Gastrocnemius medialis (tissue), 4 donors: ENCODE data around the gene ZBTB22. TPM values are rescaled to one million over a fixed set of nuclear protein-coding genes. Genes with fewer than 3 reads are reported as not detected.
"Not testable (repeated sequence)": the region's sequence is repeated elsewhere in the genome, so short reads cannot be mapped to it uniquely, and the experiment has no call there.

Experiments used
- ATAC-seq, 2 donors: fragments of 150-250 bp; one replicate each; pipeline ENCODE4 v1.9.1; 2016
- DNase-seq, 2 donors: peaks; one replicate each; pipeline ENCODE4 v3.0.0-alpha.2; 2019
- H3K27ac ChIP-seq, 4 donors: fragments of 200-600 bp; sonication (generic); 1 replicate in 1 of 4; 2 replicates in 3 of 4; pipeline ENCODE4 v1.5.1; 2016 to 2018; ENCODE audit warnings: mild to moderate bottlenecking in 2 of 4, moderate library complexity in 1 of 4
- H3K27me3 ChIP-seq, 3 donors: fragments of 200-600 bp; sonication (generic) in 2 of 3; 1 replicate in 1 of 3; 2 replicates in 2 of 3; pipeline versions ENCODE4 v1.5.1 to v1.6.0; 2016 to 2019; ENCODE audit warnings: mild to moderate bottlenecking in 1 of 3, moderate library complexity in 1 of 3
- H3K36me3 ChIP-seq, 2 donors: fragments of 200-600 bp; sonication (generic) in 1 of 2; one replicate each; pipeline ENCODE4 v1.5.1; 2017 to 2018
- H3K4me1 ChIP-seq, 2 donors: fragments of 200-600 bp; sonication (generic) in 1 of 2; one replicate each; pipeline ENCODE4 v1.5.1; 2016 to 2017; ENCODE audit warnings: mild to moderate bottlenecking in 2 of 2
- H3K4me3 ChIP-seq, 4 donors: fragments of 200-600 bp; sonication (generic) in 3 of 4; 1 replicate in 1 of 4; 2 replicates in 3 of 4; pipeline ENCODE4 v1.5.1; 2016 to 2019; ENCODE audit warnings: mild to moderate bottlenecking in 2 of 4
- H3K9me3 ChIP-seq, 3 donors: fragments of 200-600 bp; sonication (generic) in 2 of 3; 1 replicate in 1 of 3; 2 replicates in 2 of 3; pipeline ENCODE4 v1.5.1; 2016 to 2019
- CTCF ChIP-seq, 5 experiments: fragments of 450-650 bp in 3 of 5; fragments of 200-600 bp in 2 of 5; sonication (generic) in 2 of 5; IDR thresholded peaks in 4 of 5; conservative IDR thresholded peaks in 1 of 5; 1 replicate in 4 of 5; 2 replicates in 1 of 5; pipeline ENCODE4 v1.5.1; 2016 to 2019; ENCODE audit warnings: antibody characterized with exemption in 5 of 5, mild to moderate bottlenecking in 3 of 5, moderate library complexity in 3 of 5
- POLR2A ChIP-seq, 2 donors: fragments of 450-650 bp; IDR thresholded peaks; one replicate each; pipeline ENCODE4 v1.6.1; 2017; ENCODE audit warnings: antibody characterized with exemption in 2 of 2, mild to moderate bottlenecking in 2 of 2, moderate library complexity in 2 of 2
- in situ Hi-C, 4 donors: fragments of 200-750 bp; cut with MboI; loops; one replicate each; pipeline versions ENCODE4 v1.15.0 to v1.8.0; 2017; ENCODE audit warnings: low sequenced_read_pairs in 4 of 4
- intact Hi-C: fragments of 100-400 bp; cut with DNase I; formaldehyde crosslinking; loops from one replicate; pipeline ENCODE4 v1.15.1; 2023; ENCODE audit warnings: low total_unique reads
- total RNA-seq, 4 donors: library from RNA; depleted of rRNA; stranded (reverse); fragments of >200 nt; gene quantifications; one replicate each; pipeline versions ENCODE4 v1.1.0 to v1.2.3, GENCODE V29; 2016

ZBTB22 gene
- total RNA-seq, 4 donors from 2014 or later, result 9.0 to 19.3 (median 16.3) TPM

GRCh38 chr6:33288141-33288920 is 29.2 kb downstream of the ZBTB22 start:
- ATAC-seq (no peak), DNase-seq (no peak)
- Histone ChIP-seq H3K4me3 (peak overlapping the region; percentile 62 to 89 (median 66)), H3K27ac (peak overlapping the region; percentile 84 to 92 (median 86)), H3K9me3 (no peaks in the 10 kb centered on the region), H3K4me1 (peaks cover 18% of the 10 kb centered on the region in 2 donors), H3K27me3 (no peaks in the 10 kb centered on the region), H3K36me3 (peaks cover 2 to 75% of the 10 kb centered on the region in 2 donors)
- in situ Hi-C loops (loop anchor here in 1 of 4 donors (25.0 kb wide), 1 partner anchor 1426 kb away; the partner anchor contains the start of gene NEU1), intact Hi-C loops (loop anchor here (5.0 kb wide), 1 partner anchor 139 kb away; no protein-coding TSS in a partner anchor)
- TF ChIP-seq POLR2A (IDR thresholded peaks at IDR 0.05) (no peak), CTCF (IDR thresholded peaks at IDR 0.05 in 4 of 5, conservative IDR thresholded peaks at IDR 0.05 in 1 of 5) (no peak)

GRCh38 chr6:33286946-33287914 is 30.3 kb downstream of the ZBTB22 start:
- Histone ChIP-seq H3K9me3 (no peaks in the 10 kb centered on the region), H3K4me1 (peaks cover 18% of the 10 kb centered on the region in 2 donors), H3K4me3 (no peak overlapping the region), H3K27me3 (no peaks in the 10 kb centered on the region), H3K36me3 (peaks cover 2 to 69% of the 10 kb centered on the region in 2 donors), H3K27ac (no peak overlapping the region)
- TF ChIP-seq POLR2A (IDR thresholded peaks at IDR 0.05) (no peak), CTCF (IDR thresholded peaks at IDR 0.05 in 4 of 5, conservative IDR thresholded peaks at IDR 0.05 in 1 of 5) (no peak)
- intact Hi-C loops (loop anchor here (5.0 kb wide), 1 partner anchor 140 kb away; no protein-coding TSS in a partner anchor), in situ Hi-C loops (loop anchor here in 1 of 4 donors (25.0 kb wide), 1 partner anchor 1425 kb away; the partner anchor contains the start of gene NEU1)
- no peak for ATAC-seq
- no peak for DNase-seq

GRCh38 chr6:33285214-33285613 is 32.3 kb downstream of the ZBTB22 start:
- DNase-seq, H3K27ac ChIP-seq, H3K4me3 ChIP-seq, H3K27me3 ChIP-seq, H3K9me3 ChIP-seq, ATAC-seq: not testable (repeated sequence)
- intact Hi-C loops, result loop anchor here (5.0 kb wide), 1 partner anchor 142 kb away; no protein-coding TSS in a partner anchor
- in situ Hi-C loops, result loop anchor here in 1 of 4 donors (25.0 kb wide), 1 partner anchor 1423 kb away; the partner anchor contains the start of gene NEU1
- H3K4me1 ChIP-seq, result peaks cover 15% of the 10 kb centered on the region in 2 donors
- H3K36me3 ChIP-seq, result peaks cover 0 to 59% of the 10 kb centered on the region in 2 donors

GRCh38 chr6:33280539-33280938 is 37.0 kb downstream of the ZBTB22 start:
- intact Hi-C loops, result no loop called here

More at GRCh38 chr6:33280539-33280938, 37.0 kb downstream of the ZBTB22 start:
- no peaks in the 10 kb centered on the region for H3K9me3 ChIP-seq
- in situ Hi-C loops, result loop anchor here in 1 of 4 donors (25.0 kb wide), 1 partner anchor 1418 kb away; the partner anchor contains the start of gene NEU1
- no peak overlapping the region for H3K4me3 ChIP-seq
- H3K4me1 ChIP-seq, result peaks cover 23 to 38% of the 10 kb centered on the region in 2 donors
- TF ChIP-seq CTCF (IDR thresholded peaks at IDR 0.05 in 4 of 5, conservative IDR thresholded peaks at IDR 0.05 in 1 of 5) (no peak), POLR2A (IDR thresholded peaks at IDR 0.05) (no peak)
- ATAC-seq (no peak), DNase-seq (no peak)
- H3K36me3 ChIP-seq, result peaks cover 0 to 50% of the 10 kb centered on the region in 2 donors
- H3K27ac ChIP-seq, result peak overlapping the region in 3 of 4 donors; percentile 10 to 81 (median 40)
- H3K27me3 ChIP-seq, result no peaks in the 10 kb centered on the region
